GM12801 (cell line): ENCODE results near the gene MGMT.

Experiments
- CTCF ChIP-seq: IDR thresholded peaks from one replicate; pipeline ENCODE4 v1.5.1; 2011; ENCODE audit warnings: control low read depth; ENCODE audit not compliant: insufficient read length; ENCODE audit errors: extremely low read depth

Gene MGMT

DNA sequence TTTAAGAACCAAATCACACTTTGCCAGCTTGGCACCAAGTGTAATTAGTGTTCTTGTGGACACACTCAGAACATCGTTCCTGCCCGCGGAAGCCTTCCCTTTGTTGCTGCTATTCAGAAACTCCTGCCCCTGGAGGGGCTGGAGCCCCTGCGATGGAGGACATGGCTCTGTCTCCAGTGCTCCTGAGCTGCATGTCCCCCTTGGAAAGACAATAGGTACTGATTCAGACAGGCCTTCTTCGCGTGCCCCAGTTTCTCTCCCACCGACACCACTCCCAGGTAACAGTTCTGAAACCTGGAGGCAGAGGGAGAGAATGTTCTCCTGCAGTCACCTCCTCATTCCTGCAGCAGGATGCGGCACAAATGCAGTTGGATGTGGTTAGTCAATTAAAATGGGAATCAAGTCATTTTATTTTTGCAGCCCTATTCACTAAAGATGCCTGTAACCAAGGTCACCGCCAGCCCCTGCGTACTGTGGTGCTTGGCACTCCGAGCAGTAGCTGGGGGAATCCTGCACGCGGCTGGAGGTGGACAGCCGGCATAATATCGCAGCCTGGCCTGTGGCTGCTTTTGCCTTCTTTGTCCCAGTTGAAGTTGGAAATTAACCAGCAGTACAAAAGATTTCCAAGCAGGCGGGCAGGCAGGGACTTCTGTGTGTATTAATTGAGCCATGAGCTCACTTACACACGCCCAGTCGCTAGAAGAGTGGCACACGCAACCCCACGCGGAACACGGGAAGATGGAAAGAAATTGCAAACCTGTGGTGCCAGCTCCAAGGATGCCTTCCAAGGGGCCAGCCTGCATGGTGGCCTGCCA lies 291.4 kb downstream of the MGMT start:
- TF ChIP-seq CTCF = no peak

DNA sequence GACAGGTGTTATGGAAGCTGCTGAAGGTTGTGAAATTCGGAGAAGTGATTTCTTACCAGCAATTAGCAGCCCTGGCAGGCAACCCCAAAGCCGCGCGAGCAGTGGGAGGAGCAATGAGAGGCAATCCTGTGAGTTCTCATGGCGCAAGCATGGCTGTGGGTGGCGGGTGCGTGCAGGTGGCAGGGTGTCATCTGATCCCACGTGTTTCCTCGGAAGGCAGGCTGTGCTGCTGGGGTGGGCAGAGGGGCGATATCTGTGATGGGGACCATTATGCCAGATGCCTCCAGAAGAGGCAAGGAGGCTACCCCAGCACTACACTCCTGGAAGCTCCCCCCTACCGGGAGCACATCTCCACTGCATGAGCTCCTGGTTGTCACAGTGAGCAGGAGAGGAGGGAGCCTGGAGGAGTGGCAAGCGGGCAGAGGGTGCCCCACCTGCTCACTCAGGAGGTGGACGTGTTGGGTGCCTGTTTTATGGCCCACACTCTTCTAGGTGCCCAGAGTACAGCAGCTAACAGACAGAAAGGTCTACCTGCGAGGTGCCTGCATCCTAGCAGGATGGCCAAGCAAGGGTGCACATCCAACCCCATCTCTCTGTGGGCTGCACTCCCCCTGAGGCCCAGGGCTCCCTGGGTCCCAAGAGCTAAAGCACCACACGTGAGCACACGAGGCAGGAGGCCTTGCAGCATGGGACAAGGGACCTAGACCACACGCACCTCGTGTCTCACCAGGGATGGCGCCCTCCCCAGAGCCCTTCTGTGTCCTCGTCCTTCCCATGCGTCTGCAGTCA lies 292.4 kb downstream of the MGMT start:
- no peak for TF ChIP-seq CTCF

DNA sequence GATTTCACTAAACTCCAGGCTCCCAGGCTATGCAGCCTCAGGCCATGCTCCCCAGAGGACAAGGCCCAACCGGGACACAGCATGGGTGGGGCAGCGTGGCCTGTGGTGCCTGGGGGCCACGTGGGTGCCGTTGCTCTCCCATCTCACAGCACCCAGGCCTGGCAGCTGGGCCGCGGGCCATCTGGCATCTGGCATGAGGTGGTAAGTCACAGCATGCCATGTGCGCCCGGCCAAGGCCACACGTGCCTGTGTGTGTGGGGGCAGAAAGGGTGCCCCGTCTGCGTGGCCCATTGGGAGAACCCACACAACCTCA lies 292.9 kb downstream of the MGMT start:
- TF ChIP-seq CTCF = no peak

DNA sequence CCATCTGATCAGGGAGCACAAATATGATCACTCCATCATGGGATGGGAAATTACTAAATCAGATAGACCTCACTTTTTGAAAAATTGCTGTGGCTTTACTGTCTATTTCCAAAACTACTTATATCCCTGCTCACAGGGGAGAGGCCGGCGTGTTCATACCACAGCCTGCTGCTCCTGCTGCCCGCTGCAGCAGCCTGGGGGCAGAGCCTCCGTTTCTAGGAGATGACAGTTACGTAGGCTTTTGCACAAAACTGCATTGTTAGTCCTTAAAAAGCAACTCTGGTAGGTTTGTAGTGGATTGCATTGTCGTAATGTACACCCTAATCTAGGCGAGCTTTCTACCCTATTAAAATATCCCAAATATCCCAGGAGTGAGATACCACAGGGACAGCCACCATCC lies 293.4 kb downstream of the MGMT start:
- no peak for TF ChIP-seq CTCF

DNA sequence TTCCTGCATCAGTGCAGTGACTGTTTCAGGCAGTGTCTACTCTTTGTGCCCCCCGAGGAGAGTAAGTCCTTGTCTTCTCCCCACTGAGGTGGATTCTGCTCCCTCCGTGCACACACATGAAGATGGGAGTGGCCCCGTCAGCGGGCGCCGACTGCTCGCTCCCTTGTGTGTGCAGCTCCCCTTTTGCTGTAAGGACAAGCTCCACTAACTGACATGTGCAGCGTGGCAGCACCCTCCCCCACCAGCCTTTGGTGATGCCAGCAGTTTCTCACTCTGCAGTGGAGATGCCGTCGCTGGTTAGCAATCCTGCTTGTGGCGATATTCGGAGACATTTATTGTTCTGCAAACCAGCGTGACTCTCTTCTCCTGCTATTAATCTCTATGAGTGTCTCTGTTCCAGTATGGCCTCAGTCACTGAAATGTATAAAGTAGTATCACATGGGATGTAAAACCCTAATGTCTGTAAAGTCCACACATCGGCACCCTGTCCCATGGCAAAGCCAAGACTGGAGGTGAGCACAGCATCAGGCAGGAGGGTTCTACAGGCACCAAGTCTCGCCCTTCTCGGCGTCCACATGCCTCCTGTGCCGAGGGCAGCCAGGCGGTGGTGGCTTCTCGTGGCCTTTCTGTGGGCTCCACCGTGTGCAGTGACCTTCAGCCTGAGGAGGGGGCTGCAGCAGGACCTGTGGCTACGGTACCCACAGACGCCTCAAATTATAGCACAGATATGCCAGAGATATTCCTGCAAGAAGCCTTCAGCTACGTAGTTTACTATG lies 294.3 kb downstream of the MGMT start:
- no peak for TF ChIP-seq CTCF

DNA sequence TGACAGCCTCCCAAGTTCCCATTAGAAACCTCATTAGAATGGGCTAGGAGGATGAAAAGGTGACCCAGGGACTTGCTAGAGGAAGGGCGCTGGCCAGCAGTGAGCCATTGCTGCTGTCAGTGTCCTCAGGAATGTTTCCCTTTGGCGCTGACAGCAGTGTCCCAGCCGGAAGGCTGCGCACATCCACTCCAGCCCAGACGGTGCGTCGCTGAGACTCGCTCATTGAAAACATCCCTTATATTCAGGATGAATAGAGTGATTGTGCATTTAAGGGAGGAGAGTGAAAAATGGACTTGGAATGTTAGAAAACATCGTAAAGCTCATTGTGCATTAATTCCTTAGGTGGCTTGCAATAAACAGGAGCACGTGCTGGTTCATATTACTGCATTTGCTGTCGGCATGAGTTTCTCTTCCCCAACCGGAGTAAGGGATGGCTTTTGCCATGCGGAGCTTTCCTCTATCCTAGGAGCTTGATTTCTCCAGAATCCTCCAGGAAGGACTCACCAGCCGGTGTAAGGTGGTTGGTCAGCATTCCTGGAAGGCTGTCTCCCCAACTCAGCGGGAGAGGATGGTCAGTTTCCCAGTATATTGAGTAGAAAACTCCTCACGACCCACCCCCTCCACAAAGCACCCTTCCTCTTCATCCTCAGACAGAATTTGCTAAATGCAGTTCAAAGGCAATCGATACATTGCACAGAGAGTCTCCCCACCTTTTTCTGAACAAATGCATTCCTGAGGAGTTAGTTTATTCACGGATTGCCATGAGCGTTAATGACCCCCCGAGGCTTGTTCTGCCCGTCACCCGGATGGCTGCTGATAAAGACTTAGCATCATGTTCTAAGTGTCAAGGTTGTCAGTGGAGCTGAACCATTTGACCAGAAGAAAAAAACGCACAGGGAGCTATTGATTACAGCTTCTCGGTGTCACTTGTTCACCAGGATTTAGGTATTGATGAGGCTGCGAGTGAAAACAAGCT lies 295.2 kb downstream of the MGMT start:
- TF ChIP-seq CTCF = no peak
